Breast epithelium (tissue), 3 donors: ENCODE results near the gene ANTXR1.

Source experiments
- POLR2A ChIP-seq: fragments of 450-650 bp; IDR thresholded peaks from one replicate; pipeline ENCODE4 v1.6.1; 2016; ENCODE audit warnings: antibody characterized with exemption, mild to moderate bottlenecking, moderate library complexity
- TF ChIP-seq, protein P1 (sequence below), 3 donors: fragments of 450-650 bp; IDR thresholded peaks; one replicate each; pipeline ENCODE4 v1.5.1; 2016 to 2017; ENCODE audit warnings: antibody characterized with exemption in 3 of 3, mild to moderate bottlenecking in 3 of 3, moderate library complexity in 3 of 3

- TF ChIP-seq, protein P1, sequence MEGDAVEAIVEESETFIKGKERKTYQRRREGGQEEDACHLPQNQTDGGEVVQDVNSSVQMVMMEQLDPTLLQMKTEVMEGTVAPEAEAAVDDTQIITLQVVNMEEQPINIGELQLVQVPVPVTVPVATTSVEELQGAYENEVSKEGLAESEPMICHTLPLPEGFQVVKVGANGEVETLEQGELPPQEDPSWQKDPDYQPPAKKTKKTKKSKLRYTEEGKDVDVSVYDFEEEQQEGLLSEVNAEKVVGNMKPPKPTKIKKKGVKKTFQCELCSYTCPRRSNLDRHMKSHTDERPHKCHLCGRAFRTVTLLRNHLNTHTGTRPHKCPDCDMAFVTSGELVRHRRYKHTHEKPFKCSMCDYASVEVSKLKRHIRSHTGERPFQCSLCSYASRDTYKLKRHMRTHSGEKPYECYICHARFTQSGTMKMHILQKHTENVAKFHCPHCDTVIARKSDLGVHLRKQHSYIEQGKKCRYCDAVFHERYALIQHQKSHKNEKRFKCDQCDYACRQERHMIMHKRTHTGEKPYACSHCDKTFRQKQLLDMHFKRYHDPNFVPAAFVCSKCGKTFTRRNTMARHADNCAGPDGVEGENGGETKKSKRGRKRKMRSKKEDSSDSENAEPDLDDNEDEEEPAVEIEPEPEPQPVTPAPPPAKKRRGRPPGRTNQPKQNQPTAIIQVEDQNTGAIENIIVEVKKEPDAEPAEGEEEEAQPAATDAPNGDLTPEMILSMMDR (IDR thresholded peaks at IDR 0.05) = no peak
- TF ChIP-seq POLR2A = no peak
These were observed 85.1 kb downstream of the ANTXR1 start for GRCh38 chr2:69097891-69098655.
